ENCODE results near the gene CDK5RAP2.

- TF ChIP-seq BCLAF1 (IDR thresholded peaks at IDR 0.05) = no peak
- no peak for TF ChIP-seq BHLHE40 (IDR thresholded peaks at IDR 0.05; ENCODE audit: borderline replicate concordance in 1 of 2, low read depth in 2 of 2, low read length in 1 of 2)
- no peak for TF ChIP-seq E4F1 (IDR thresholded peaks at IDR 0.05; ENCODE audit: borderline replicate concordance, partially characterized antibody)
Observed at GRCh38 chr9:120398286-120398685, 181.7 kb downstream of the CDK5RAP2 start.
